Parathyroid adenoma (tissue), 2 donors: ENCODE data around the gene CRYBG1.

ENCODE experiments used
- H2AFZ ChIP-seq: fragments of 300-600 bp; sonication (generic); one replicate; pipeline ENCODE4 v1.7.0; 2017; ENCODE audit warnings: antibody characterized with exemption, mild to moderate bottlenecking
- H3K27ac ChIP-seq: fragments of 300-600 bp; sonication (generic); one replicate; pipeline ENCODE4 v1.7.0; 2017
- H3K27me3 ChIP-seq: fragments of 300-600 bp; sonication (generic); one replicate; pipeline ENCODE4 v1.7.0; 2017; ENCODE audit warnings: low read length; ENCODE audit not compliant: control insufficient read depth, insufficient read depth
- H3K36me3 ChIP-seq: fragments of 300-600 bp; sonication (generic); one replicate; pipeline ENCODE4 v1.7.0; 2017; ENCODE audit warnings: low read length; ENCODE audit not compliant: control insufficient read depth, insufficient read depth
- H3K4me1 ChIP-seq: fragments of 300-600 bp; sonication (generic); one replicate; pipeline ENCODE4 v1.7.0; 2017; ENCODE audit warnings: control low read depth
- H3K4me2 ChIP-seq: fragments of 300-600 bp; sonication (generic); one replicate; pipeline ENCODE4 v1.7.0; 2017; ENCODE audit warnings: low read length
- H3K4me3 ChIP-seq: fragments of 300-600 bp; sonication (generic); one replicate; pipeline ENCODE4 v1.7.0; 2017; ENCODE audit warnings: low read depth, low read length
- H3K79me2 ChIP-seq: fragments of 300-600 bp; sonication (generic); one replicate; pipeline ENCODE4 v1.7.0; 2017; ENCODE audit warnings: control low read depth
- H3K9ac ChIP-seq: fragments of 300-600 bp; sonication (generic); one replicate; pipeline ENCODE4 v1.7.0; 2017; ENCODE audit warnings: mild to moderate bottlenecking
- H3K9me3 ChIP-seq: fragments of 300-600 bp; sonication (generic); one replicate; pipeline ENCODE4 v1.7.0; 2017; ENCODE audit warnings: low read length; ENCODE audit not compliant: control insufficient read depth
- TF ChIP-seq, protein P1 (sequence below): fragments of 300-600 bp; sonication (generic); IDR thresholded peaks from one replicate; pipeline ENCODE4 v1.7.0; 2017; ENCODE audit warnings: antibody characterized with exemption, mild to moderate bottlenecking
- donor health status: primary hyperparathyroidism.

The CRYBG1 gene

DNA sequence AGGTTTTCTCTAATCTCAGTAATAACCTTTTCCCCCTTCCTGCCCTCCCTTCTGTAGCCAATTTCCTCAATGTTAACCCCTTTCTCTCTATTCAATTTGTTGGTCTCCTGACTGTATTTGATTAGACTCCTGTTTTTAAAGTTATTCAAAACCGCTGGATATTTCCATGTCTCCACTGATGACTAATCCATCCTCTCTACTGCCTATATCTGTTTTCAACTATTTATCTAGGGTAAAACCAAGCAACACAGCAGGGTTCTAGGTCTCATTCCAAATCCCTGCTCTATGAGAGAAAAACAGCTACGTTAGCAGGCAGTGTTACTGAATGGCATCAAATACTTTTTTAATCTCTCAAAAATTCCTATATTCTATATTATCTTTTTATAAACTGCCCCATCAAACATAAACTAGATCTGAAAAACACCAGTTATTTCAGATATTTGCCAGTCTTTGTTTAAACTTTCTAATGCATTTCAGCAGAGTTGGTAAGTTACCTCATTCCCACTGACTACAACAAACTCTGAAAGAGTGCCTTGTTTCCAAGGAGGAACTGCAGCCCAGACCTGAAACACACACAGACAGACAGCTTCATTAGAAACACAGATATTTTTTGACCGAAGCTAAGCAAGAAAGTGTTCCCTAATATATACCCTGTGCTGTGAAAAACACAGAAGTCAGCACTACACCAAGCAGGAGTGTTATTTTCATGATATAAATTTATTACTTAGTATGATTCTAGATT, 260.6 kb downstream of the CRYBG1 start:
- Histone ChIP-seq H3K36me3 (no peaks in the 10 kb centered on the region), H2AFZ (no peak overlapping the region), H3K79me2 (no peaks in the 10 kb centered on the region), H3K27ac (no peak overlapping the region), H3K9ac (no peak overlapping the region), H3K4me2 (no peak overlapping the region), H3K4me1 (no peaks in the 10 kb centered on the region), H3K27me3 (no peaks in the 10 kb centered on the region), H3K9me3 (no peaks in the 10 kb centered on the region), H3K4me3 (no peak overlapping the region)
- TF ChIP-seq, protein P1, sequence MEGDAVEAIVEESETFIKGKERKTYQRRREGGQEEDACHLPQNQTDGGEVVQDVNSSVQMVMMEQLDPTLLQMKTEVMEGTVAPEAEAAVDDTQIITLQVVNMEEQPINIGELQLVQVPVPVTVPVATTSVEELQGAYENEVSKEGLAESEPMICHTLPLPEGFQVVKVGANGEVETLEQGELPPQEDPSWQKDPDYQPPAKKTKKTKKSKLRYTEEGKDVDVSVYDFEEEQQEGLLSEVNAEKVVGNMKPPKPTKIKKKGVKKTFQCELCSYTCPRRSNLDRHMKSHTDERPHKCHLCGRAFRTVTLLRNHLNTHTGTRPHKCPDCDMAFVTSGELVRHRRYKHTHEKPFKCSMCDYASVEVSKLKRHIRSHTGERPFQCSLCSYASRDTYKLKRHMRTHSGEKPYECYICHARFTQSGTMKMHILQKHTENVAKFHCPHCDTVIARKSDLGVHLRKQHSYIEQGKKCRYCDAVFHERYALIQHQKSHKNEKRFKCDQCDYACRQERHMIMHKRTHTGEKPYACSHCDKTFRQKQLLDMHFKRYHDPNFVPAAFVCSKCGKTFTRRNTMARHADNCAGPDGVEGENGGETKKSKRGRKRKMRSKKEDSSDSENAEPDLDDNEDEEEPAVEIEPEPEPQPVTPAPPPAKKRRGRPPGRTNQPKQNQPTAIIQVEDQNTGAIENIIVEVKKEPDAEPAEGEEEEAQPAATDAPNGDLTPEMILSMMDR = no peak
